K562 (cell line): ENCODE measurements around the gene SEMA3F. TPM values are rescaled to one million over a fixed set of nuclear protein-coding genes. Genes with fewer than 3 reads are reported as not detected.
A peak's percentile ranks its signal among the peaks of the same experiment; 100 is the strongest.

Experiments
- ATAC-seq: fragments of 200-7000 bp; cut with Tn5 transposase; 3 replicates; pipeline ENCODE4 v1.9.1; 2020; ENCODE audit warnings: moderate library complexity
- BruUV-seq: library from RNA; stranded (reverse); fragments of 400-500 nt; replicated peaks from 2 replicates; lab custom pipeline; 2021; lab: Mats Ljungman, UMichigan
- CTCF ChIA-PET: fragments of 300-600 bp; formaldehyde crosslinking; extraction: SDS; loops from one replicate; lab custom pipeline; 2021; ENCODE audit warnings: low intra/inter-chr PET ratio; lab: Yijun Ruan, JAX
- POLR2A ChIA-PET: fragments of 300-600, 350-650 bp; sonication (Branson Sonifier 250); formaldehyde crosslinking; extraction: SDS; loops from one replicate; lab custom pipeline; 2021; ENCODE audit warnings: antibody characterized with exemption, inconsistent platforms; lab: Yijun Ruan, JAX
- DNase-seq, 4 experiments: peaks; one replicate each; pipeline versions ENCODE4 v3.0.0 to v3.0.0-alpha.2; 2011 to 2018; ENCODE audit warnings: low spot score in 3 of 4, mixed read lengths in 3 of 4; ENCODE audit errors: extremely low read depth in 1 of 4
- FAIRE-seq: peaks from 2 replicates; lab custom pipeline; 2011; peaks lifted over from hg19 to GRCh38; lab: Jason Lieb, UNC
- H2AFZ ChIP-seq: 2 replicates; pipeline ENCODE4 v1.6.0; 2011; ENCODE audit warnings: low read depth, low read length, control low read depth, inconsistent platforms
- H3K27ac ChIP-seq: fragments of 200-600 bp; 3 replicates; pipeline ENCODE4 v1.8.0; 2011; ENCODE audit warnings: low read depth, mild to moderate bottlenecking, control low read depth, inconsistent platforms, low read length, moderate library complexity, mixed read lengths; ENCODE audit errors: extremely low read depth
- H3K27me3 ChIP-seq, 2 experiments: fragments of 300-600 bp in 1 of 2; 2 replicates in 1 of 2; 3 replicates in 1 of 2; pipeline versions ENCODE4 v1.6.0 to v1.8.0; 2011; ENCODE audit warnings: inconsistent platforms in 2 of 2, low read length in 2 of 2, mild to moderate bottlenecking in 1 of 2, mixed read lengths in 1 of 2, moderate library complexity in 1 of 2; ENCODE audit not compliant: control insufficient read depth in 2 of 2, insufficient read depth in 2 of 2
- H3K36me3 ChIP-seq: fragments of 300-600 bp; 3 replicates; pipeline ENCODE4 v1.8.0; 2011; ENCODE audit warnings: mild to moderate bottlenecking, low read length, inconsistent platforms; ENCODE audit not compliant: control insufficient read depth, insufficient read depth
- H3K4me1 ChIP-seq, 2 experiments: fragments of 200-600 bp in 1 of 2; replicated peaks in 1 of 2; 2 replicates in 1 of 2; 3 replicates in 1 of 2; pipeline versions ENCODE4 v1.5.1 to v1.8.0; 2011; ENCODE audit warnings: inconsistent platforms in 2 of 2, low read length in 2 of 2, mild to moderate bottlenecking in 1 of 2, mixed read lengths in 1 of 2, moderate library complexity in 1 of 2; ENCODE audit not compliant: control insufficient read depth in 2 of 2, insufficient read depth in 2 of 2
- H3K4me2 ChIP-seq: 2 replicates; pipeline ENCODE4 v1.6.1; 2011; ENCODE audit warnings: low read length, control low read depth, inconsistent platforms, mixed read lengths; ENCODE audit not compliant: insufficient read depth
- H3K4me3 ChIP-seq: fragments of 200-600 bp; sonication (generic), shearing (Covaris generic); 2 replicates; pipeline ENCODE4 v1.5.1; 2016; ENCODE audit warnings: control low read depth, inconsistent platforms
- H3K79me2 ChIP-seq: fragments of 200-600 bp; 3 replicates; pipeline ENCODE4 v1.8.0; 2011; ENCODE audit warnings: low read length, inconsistent platforms; ENCODE audit not compliant: control insufficient read depth, insufficient read depth
- H3K9ac ChIP-seq, 2 experiments: 2 replicates each; pipeline versions ENCODE4 v1.6.0 to v1.6.1; 2011; ENCODE audit warnings: low read depth in 2 of 2, low read length in 2 of 2, control low read depth in 1 of 2, inconsistent platforms in 1 of 2, mild to moderate bottlenecking in 1 of 2, mixed read lengths in 1 of 2; ENCODE audit not compliant: insufficient read depth in 1 of 2
- H3K9me1 ChIP-seq: one replicate; pipeline ENCODE4 v1.6.0; 2011; ENCODE audit warnings: inconsistent platforms, mild to moderate bottlenecking, low read length, moderate library complexity; ENCODE audit not compliant: control insufficient read depth, insufficient read depth
- H3K9me3 ChIP-seq: replicated peaks from 2 replicates; pipeline ENCODE4 v1.5.1; 2011; ENCODE audit warnings: low read depth, low read length, inconsistent platforms; ENCODE audit not compliant: control insufficient read depth, insufficient read depth
- H4K20me1 ChIP-seq: replicated peaks from 2 replicates; pipeline ENCODE4 v1.6.1; 2011; ENCODE audit warnings: low read length, inconsistent platforms, mixed read lengths; ENCODE audit not compliant: control insufficient read depth, insufficient read depth
- E2F6 ChIP-seq, 2 experiments: IDR thresholded peaks; 2 replicates each; pipeline ENCODE4 v1.6.1; 2011; ENCODE audit warnings: borderline replicate concordance in 1 of 2, control low read depth in 1 of 2, low read depth in 1 of 2, low read length in 1 of 2, mild to moderate bottlenecking in 1 of 2, mixed read lengths in 1 of 2, moderate library complexity in 1 of 2; ENCODE audit not compliant: insufficient read depth in 1 of 2, insufficient read length in 1 of 2, poor library complexity in 1 of 2, severe bottlenecking in 1 of 2; ENCODE audit errors: extremely low read depth in 1 of 2
- SPI1 ChIP-seq: IDR thresholded peaks from 2 replicates; pipeline ENCODE4 v1.6.1; 2011; ENCODE audit warnings: low read depth, low read length, control low read depth, borderline replicate concordance
- USF2 ChIP-seq: sonication (generic); formaldehyde crosslinking; IDR thresholded peaks from 2 replicates; pipeline ENCODE4 v1.5.0; 2020; ENCODE audit warnings: missing genetic modification reagents
- VEZF1 ChIP-seq: fragments of 200-800 bp; sonication (Bioruptor generic); IDR thresholded peaks from 2 replicates; pipeline ENCODE4 v1.6.1; 2017; ENCODE audit warnings: missing genetic modification characterization, missing compliant biosample characterization
- ZBTB7A ChIP-seq: IDR thresholded peaks from 2 replicates; pipeline ENCODE4 v1.6.1; 2011; ENCODE audit warnings: low read depth, mild to moderate bottlenecking, low read length, moderate library complexity, borderline replicate concordance; ENCODE audit not compliant: control insufficient read depth
- WGBS: fragments of 100-300 bp; shearing (Covaris generic); methylation state at CpG from one replicate; pipeline ENCODE4 v1.1.6; 2016; ENCODE audit warnings: low coverage, mixed read lengths; ENCODE audit not compliant: insufficient coverage; ENCODE audit errors: missing lambda C conversion rate; 5-methylcytosine and 5-hydroxymethylcytosine counted together
- in situ Hi-C: fragments of 300-500 bp; cut with MboI; formaldehyde crosslinking; loops from 4 replicates; pipeline ENCODE4 v1.15.0; 2018; ENCODE audit warnings: inconsistent platforms, mixed read lengths
- intact Hi-C: fragments of 100-400 bp; cut with micrococcal nuclease; formaldehyde crosslinking; loops from 2 replicates; pipeline ENCODE4 v1.14.2; 2022
- polyA plus RNA-seq, 8 experiments: library from polyadenylated mRNA; depleted of rRNA in 4 of 8; stranded (reverse) in 5 of 8; unstranded in 3 of 8; fragments of >200 nt; fragmentation: Nextera tagmentation in 2 of 8; fragmentation: Illumina TruSeq in 1 of 8; extraction: Ambion mirVana in 2 of 8; extraction: Trizol in 1 of 8; gene quantifications; 2 replicates each; pipeline versions ENCODE4 v1.2.1 to v1.2.3, GENCODE V29; 2011 to 2014; ENCODE audit warnings: inconsistent platforms in 1 of 8, missing spikeins in 1 of 8
- total RNA-seq, 7 experiments: library from RNA; depleted of rRNA in 6 of 7; stranded (reverse); fragments of >200 nt in 6 of 7; fragmentation: Illumina TruSeq in 2 of 7; extraction: Trizol in 2 of 7; gene quantifications; 2 replicates each; pipeline versions ENCODE4 v1.2.1 to v1.2.3, GENCODE V29; 2011 to 2021; ENCODE audit warnings: low replicate concordance in 1 of 7

SEMA3F gene
- total and polyA plus RNA-seq, 9 of the 15 experiments (the other 6 are each of a cell fraction or from before 2014, with no cell fraction given), result 0.58 to 3.0 (median 2.0) TPM; not detected in 2

GRCh38 chr3:50204804-50205412 lies 49.8 kb downstream of the SEMA3F start, which contains the start of gene SLC38A3:
TSS of gene SLC38A3 (plus strand) at chr3:50205271. CDS start at chr3:50214200, 8,929 bp downstream.
- ATAC-seq (peak; percentile 71), DNase-seq (peak in 3 of 4 experiments; percentile 60 to 83 (median 83))
- no peaks in the 10 kb centered on the region for H3K9me1 ChIP-seq
- H3K9ac ChIP-seq, result peak within 1 kb of the TSS in 1 of 2 experiments; percentile 68; a peak in 1 of 4 replicates
- WGBS, result 0% methylated on average over 6 of the region's 41 CpGs
- TF ChIP-seq SPI1, result no peak
- 0 out of 2 replicates have a peak, but pooled peaks have one; percentile 37 for TF ChIP-seq ZBTB7A
- peak in 1 of 2 experiments; percentile 11 for TF ChIP-seq E2F6 (IDR thresholded peaks at IDR 0.05; ENCODE audit: borderline replicate concordance in 1 of 2, extremely low read depth in 1 of 2, insufficient read depth in 1 of 2, insufficient read length in 1 of 2, low read depth in 1 of 2, low read length in 1 of 2, poor library complexity in 1 of 2, severe bottlenecking in 1 of 2)
- TF ChIP-seq VEZF1, result peak; percentile 56
- TF ChIP-seq USF2 (CRISPR knock-in tag), result no peak
- TF ChIP-seq, all 486 proteins: peak for 3
- peaks cover 0 to 24% of the 10 kb centered on the region in 2 experiments; a peak in 3 of 5 replicates for H3K4me1 ChIP-seq
- H3K36me3 ChIP-seq, result no peaks in the 10 kb centered on the region
- POLR2A ChIA-PET, result no interaction called here
- H3K79me2 ChIP-seq, result no peaks in the 10 kb centered on the region
- no peak within 1 kb of the TSS; the same call in 1 of the 2 replicates for H2AFZ ChIP-seq
- no peak within 1 kb of the TSS for H3K27ac ChIP-seq
- no peak for FAIRE-seq
- CTCF ChIA-PET, result no interaction called here
- no peaks in the 10 kb centered on the region for H3K9me3 ChIP-seq
- in situ Hi-C loops, result no loop called here
- BruUV-seq, result no TSS peak
- peak within 1 kb of the TSS; percentile 32; the same call in 1 of the 2 replicates for H3K4me2 ChIP-seq
- no peaks in the 10 kb centered on the region for H4K20me1 ChIP-seq
- intact Hi-C loops, result no loop called here
- H3K4me3 ChIP-seq, result no peak within 1 kb of the TSS
- peaks cover 15 to 49% of the 10 kb centered on the region in 2 experiments; a peak in 4 of 5 replicates for H3K27me3 ChIP-seq
